Epithelial cell of prostate (primary cell): ENCODE data around the gene UBL4B.

Experiments used
- DNase-seq: peaks from one replicate; pipeline ENCODE4 v3.0.0-alpha.2; 2011; ENCODE audit warnings: low read depth, low spot score
- H3K27ac ChIP-seq: fragments of 450-650 bp; 2 replicates; pipeline ENCODE4 v1.5.1; 2017; ENCODE audit warnings: mild to moderate bottlenecking

UBL4B gene

GRCh38 chr1:110151175-110151669, 39.0 kb downstream of the UBL4B start:
- DNase-seq, result no peak
- no peak overlapping the region for H3K27ac ChIP-seq

- DNase-seq, result peak; percentile 12
- no peak overlapping the region for H3K27ac ChIP-seq
Measured at GRCh38 chr1:110152133-110152785, 40.0 kb downstream of the UBL4B start.

- no peak for DNase-seq
- H3K27ac ChIP-seq, result no peak overlapping the region
Measured at GRCh38 chr1:110153407-110153950, 41.2 kb downstream of the UBL4B start.

- DNase-seq, result no peak
- no peak overlapping the region for H3K27ac ChIP-seq
Measured at GRCh38 chr1:110155878-110156522, 43.8 kb downstream of the UBL4B start.

GRCh38 chr1:110158261-110158660, 46.0 kb downstream of the UBL4B start:
- DNase-seq, result no peak
- no peak overlapping the region for H3K27ac ChIP-seq

GRCh38 chr1:110159168-110159567, 46.9 kb downstream of the UBL4B start:
- no peak overlapping the region for H3K27ac ChIP-seq
- no peak for DNase-seq

- H3K27ac ChIP-seq, result no peak overlapping the region
- DNase-seq, result no peak
Measured at GRCh38 chr1:110160538-110161100, 48.4 kb downstream of the UBL4B start.

- H3K27ac ChIP-seq, result no peak overlapping the region
- no peak for DNase-seq
Measured at GRCh38 chr1:110161165-110161564, 48.9 kb downstream of the UBL4B start.

- no peak overlapping the region for H3K27ac ChIP-seq
- DNase-seq, result no peak
Measured at GRCh38 chr1:110161849-110162248, 49.6 kb downstream of the UBL4B start.
